WTC11 (cell line): ENCODE data around the gene SH3PXD2A. TPM values are rescaled to one million over a fixed set of nuclear protein-coding genes. Genes with fewer than 3 reads are reported as not detected.

ENCODE experiments used
- ATAC-seq: fragments of 200-7000 bp; cut with Tn5 transposase; 2 replicates; pipeline ENCODE4 v1.10.0; 2021; ENCODE audit warnings: mild to moderate bottlenecking, moderate library complexity
- CTCF ChIA-PET: fragments of 300-600 bp; sonication (Branson Sonifier 250); formaldehyde crosslinking; loops from one replicate; lab custom pipeline; 2021; ENCODE audit warnings: antibody characterized with exemption; lab: Charles Lee
- POLR2A ChIA-PET: fragments of 350-600 bp; sonication (Branson Sonifier 250); formaldehyde crosslinking; loops from one replicate; lab custom pipeline; 2021; ENCODE audit warnings: antibody characterized with exemption; lab: Charles Lee
- DNase-seq: peaks from one replicate; pipeline ENCODE4 v3.0.0; 2021; ENCODE audit warnings: low spot score
- H3K27ac Mint-ChIP-seq: 2 replicates; pipeline ENCODE4 v1.8.0; 2021; ENCODE audit warnings: mixed read lengths
- H3K27me3 Mint-ChIP-seq: 2 replicates; pipeline ENCODE4 v1.8.0; 2021; ENCODE audit warnings: low read depth, mild to moderate bottlenecking, moderate library complexity, mixed read lengths
- H3K36me3 Mint-ChIP-seq: 2 replicates; pipeline ENCODE4 v1.8.0; 2021; ENCODE audit warnings: mixed read lengths
- H3K4me1 Mint-ChIP-seq: 2 replicates; pipeline ENCODE4 v1.8.0; 2022; ENCODE audit warnings: mixed read lengths
- H3K4me3 Mint-ChIP-seq: 2 replicates; pipeline ENCODE4 v1.8.0; 2021; ENCODE audit warnings: mild to moderate bottlenecking, moderate library complexity, mixed read lengths
- H3K9me3 Mint-ChIP-seq: 2 replicates; pipeline ENCODE4 v1.8.0; 2021; ENCODE audit warnings: mixed read lengths
- CBFB ChIP-seq: sonication (generic); formaldehyde crosslinking; IDR thresholded peaks from 2 replicates; pipeline ENCODE4 v1.8.1; 2022; ENCODE audit warnings: mild to moderate bottlenecking, low read depth, missing genetic modification reagents
- CREB1 ChIP-seq: sonication (generic); formaldehyde crosslinking; IDR thresholded peaks from 2 replicates; pipeline ENCODE4 v1.8.0; 2023; ENCODE audit warnings: mild to moderate bottlenecking, missing genetic modification reagents
- E2F4 ChIP-seq: sonication (generic); formaldehyde crosslinking; IDR thresholded peaks from 2 replicates; pipeline ENCODE4 v1.8.1; 2022; ENCODE audit warnings: low read depth, mild to moderate bottlenecking, moderate library complexity, missing genetic modification reagents, borderline replicate concordance
- GRHL2 ChIP-seq: fragments of 250-450 bp; sonication (Bioruptor Pico); IDR thresholded peaks from 2 replicates; pipeline ENCODE4 v1.8.0; 2022; ENCODE audit warnings: mild to moderate bottlenecking, moderate library complexity; ENCODE audit not compliant: insufficient replicate concordance, severe bottlenecking
- GTF2I ChIP-seq: fragments of 250-450 bp; sonication (Bioruptor Pico); conservative IDR thresholded peaks from 2 replicates; pipeline ENCODE4 v1.4.0; 2021; ENCODE audit warnings: mild to moderate bottlenecking
- HMGXB4 ChIP-seq: sonication (generic); formaldehyde crosslinking; IDR thresholded peaks from 2 replicates; pipeline ENCODE4 v1.8.1; 2023; ENCODE audit warnings: mild to moderate bottlenecking, moderate library complexity, missing genetic modification reagents
- IRF2 ChIP-seq: sonication (generic); formaldehyde crosslinking; IDR thresholded peaks from 2 replicates; pipeline ENCODE4 v1.8.0; 2022; ENCODE audit warnings: low read depth, missing genetic modification reagents, borderline replicate concordance
- JUN ChIP-seq: sonication (generic); formaldehyde crosslinking; IDR thresholded peaks from 2 replicates; pipeline ENCODE4 v1.8.0; 2023; ENCODE audit warnings: mild to moderate bottlenecking, missing genetic modification reagents
- MAX ChIP-seq: sonication (generic); formaldehyde crosslinking; IDR thresholded peaks from 2 replicates; pipeline ENCODE4 v1.8.0; 2022; ENCODE audit warnings: mild to moderate bottlenecking, missing genetic modification reagents
- NR3C1 ChIP-seq: sonication (generic); formaldehyde crosslinking; conservative IDR thresholded peaks from 2 replicates; pipeline ENCODE4 v1.8.1; 2023; ENCODE audit warnings: low read depth, mild to moderate bottlenecking, missing genetic modification reagents
- PRDM15 ChIP-seq: sonication (generic); formaldehyde crosslinking; IDR thresholded peaks from 2 replicates; pipeline ENCODE4 v1.8.0; 2022; ENCODE audit warnings: missing genetic modification reagents
- PREB ChIP-seq: sonication (generic); formaldehyde crosslinking; IDR thresholded peaks from 2 replicates; pipeline ENCODE4 v1.8.1; 2022; ENCODE audit warnings: mild to moderate bottlenecking, missing genetic modification reagents, moderate library complexity, borderline replicate concordance
- TP53 ChIP-seq: sonication (generic); formaldehyde crosslinking; IDR thresholded peaks from 2 replicates; pipeline ENCODE4 v1.8.1; 2023; ENCODE audit warnings: mild to moderate bottlenecking, missing genetic modification reagents
- ZNF121 ChIP-seq: sonication (generic); formaldehyde crosslinking; IDR thresholded peaks from 2 replicates; pipeline ENCODE4 v1.8.0; 2023; ENCODE audit warnings: missing genetic modification reagents
- ZNF219 ChIP-seq: sonication (generic); formaldehyde crosslinking; IDR thresholded peaks from 2 replicates; pipeline ENCODE4 v1.8.0; 2023; ENCODE audit warnings: missing genetic modification reagents, mild to moderate bottlenecking, borderline replicate concordance
- ZNF232 ChIP-seq: sonication (generic); formaldehyde crosslinking; IDR thresholded peaks from 2 replicates; pipeline ENCODE4 v1.8.0; 2022; ENCODE audit warnings: mild to moderate bottlenecking, missing genetic modification reagents
- ZNF263 ChIP-seq: sonication (generic); formaldehyde crosslinking; IDR thresholded peaks from 2 replicates; pipeline ENCODE4 v1.8.1; 2022; ENCODE audit warnings: low read depth, mild to moderate bottlenecking, moderate library complexity, missing genetic modification reagents
- ZNF396 ChIP-seq: fragments of 250-450 bp; sonication (Bioruptor Pico); IDR thresholded peaks from 2 replicates; pipeline ENCODE4 v1.8.0; 2021; ENCODE audit warnings: mild to moderate bottlenecking, moderate library complexity, borderline replicate concordance
- ZNF416 ChIP-seq: fragments of 250-450 bp; sonication (Bioruptor Pico); IDR thresholded peaks from 2 replicates; pipeline ENCODE4 v1.9.0; 2021; ENCODE audit warnings: mild to moderate bottlenecking, inconsistent platforms
- ZNF423 ChIP-seq: fragments of 250-450 bp; sonication (Bioruptor Pico); IDR thresholded peaks from 2 replicates; pipeline ENCODE4 v2.1.2; 2022; ENCODE audit warnings: mild to moderate bottlenecking, moderate library complexity
- ZNF425 ChIP-seq: fragments of 250-450 bp; sonication (Bioruptor Pico); conservative IDR thresholded peaks from 2 replicates; pipeline ENCODE4 v1.9.0; 2021; ENCODE audit warnings: mild to moderate bottlenecking
- ZNF671 ChIP-seq: fragments of 250-450 bp; sonication (Bioruptor Pico); IDR thresholded peaks from 2 replicates; pipeline ENCODE4 v1.8.0; 2021; ENCODE audit warnings: mild to moderate bottlenecking
- ZSCAN18 ChIP-seq: fragments of 250-450 bp; sonication (Bioruptor Pico); IDR thresholded peaks from 2 replicates; pipeline ENCODE4 v2.1.2; 2022; ENCODE audit warnings: mild to moderate bottlenecking, moderate library complexity
- total RNA-seq: library from RNA; stranded (reverse); gene quantifications from 3 replicates; pipeline ENCODE4 v1.2.3, GENCODE V29; 2021

The SH3PXD2A gene
- total RNA-seq, 1 experiment from 2014 or later = 15.7 TPM

- TF ChIP-seq ZNF425 (no peak), ZNF416 (CRISPR knock-in tag) (no peak), ZNF232 (CRISPR knock-in tag) (no peak), E2F4 (CRISPR knock-in tag) (no peak), HMGXB4 (no peak), CREB1 (CRISPR knock-in tag) (no peak)
Observed at GRCh38 chr10:103697787-103698186, 157.6 kb downstream of the SH3PXD2A start (continued).

- Mint-ChIP-seq H3K9me3 (no peaks in the 10 kb centered on the region), H3K27me3 (peaks cover 32% of the 10 kb centered on the region), H3K36me3 (no peaks in the 10 kb centered on the region), H3K4me1 (peaks cover 28% of the 10 kb centered on the region), H3K4me3 (no peak overlapping the region), H3K27ac (no peak overlapping the region; the same call in 1 of the 2 replicates)
- DNase-seq = peak; percentile 55
- CTCF ChIA-PET = interaction anchor here (0.7 to 4.5 kb wide), 13 partner anchors 11 to 158 kb away, joined by 3 to 22 read pairs (median 6); partner anchors contain the start of gene SH3PXD2A
- peak; percentile 53 for ATAC-seq
- POLR2A ChIA-PET = interaction anchor here (0.5 to 0.6 kb wide), 2 partner anchors 63 to 81 kb away, joined by 4 to 9 read pairs; no protein-coding TSS in a partner anchor
- no peak for TF ChIP-seq ZNF263 (CRISPR knock-in tag)
- TF ChIP-seq TP53 (CRISPR knock-in tag) = no peak
- TF ChIP-seq CBFB = no peak
- peak; percentile 80 for TF ChIP-seq ZNF121 (CRISPR knock-in tag)
- no peak for TF ChIP-seq ZNF219 (CRISPR knock-in tag)
- TF ChIP-seq PREB (CRISPR knock-in tag) = no peak
- TF ChIP-seq ZSCAN18 (CRISPR knock-in tag) = no peak
- no peak for TF ChIP-seq JUN
- no peak for TF ChIP-seq ZNF423 (CRISPR knock-in tag)
- TF ChIP-seq IRF2 (CRISPR knock-in tag) = no peak
- peak; percentile 75 for TF ChIP-seq PRDM15
- TF ChIP-seq ZNF396 (CRISPR knock-in tag) = no peak
- TF ChIP-seq NR3C1 (CRISPR knock-in tag) = no peak
- no peak for TF ChIP-seq ZNF232 (CRISPR knock-in tag)
- no peak for TF ChIP-seq ZNF671
- 0 out of 2 replicates have a peak, but pooled peaks have one; percentile 20 for TF ChIP-seq GTF2I
- no peak for TF ChIP-seq GRHL2 (CRISPR knock-in tag)
- TF ChIP-seq MAX = peak; percentile 36; the same call in 1 of the 2 replicates
Observed at GRCh38 chr10:103696411-103697145, 158.8 kb downstream of the SH3PXD2A start.
